Hepatocyte (in vitro differentiated cells): ENCODE results near the gene MRPL1. TPM values are rescaled to one million over a fixed set of nuclear protein-coding genes. Genes with fewer than 3 reads are reported as not detected.
"Not testable (repeated sequence)": the region's sequence is repeated elsewhere in the genome, so short reads cannot be mapped to it uniquely, and the experiment has no call there.

Experiments
- DNase-seq: peaks from one replicate; pipeline ENCODE4 v3.0.0-alpha.2; 2016; ENCODE audit warnings: low spot score
- H2AFZ ChIP-seq: fragments of 200-600 bp; sonication (generic); 2 replicates; pipeline ENCODE4 v1.6.0; 2016; ENCODE audit warnings: antibody characterized with exemption, mild to moderate bottlenecking
- H3K27ac ChIP-seq: fragments of 200-600 bp; sonication (generic); 2 replicates; pipeline ENCODE4 v1.5.1; 2016; ENCODE audit warnings: mild to moderate bottlenecking
- H3K27me3 ChIP-seq: fragments of 200-600 bp; sonication (generic); 2 replicates; pipeline ENCODE4 v1.6.1; 2016
- H3K36me3 ChIP-seq: fragments of 200-600 bp; sonication (generic); replicated peaks from 2 replicates; pipeline ENCODE4 v1.5.1; 2016; ENCODE audit warnings: low read depth; ENCODE audit not compliant: insufficient read depth
- H3K4me1 ChIP-seq: fragments of 200-600 bp; sonication (generic); 2 replicates; pipeline ENCODE4 v1.5.1; 2016; ENCODE audit warnings: mild to moderate bottlenecking, moderate library complexity; ENCODE audit not compliant: insufficient read depth
- H3K4me2 ChIP-seq: fragments of 200-600 bp; sonication (generic); 2 replicates; pipeline ENCODE4 v1.6.0; 2016
- H3K4me3 ChIP-seq: fragments of 200-600 bp; sonication (generic); 2 replicates; pipeline ENCODE4 v1.5.1; 2016; ENCODE audit warnings: mild to moderate bottlenecking
- H3K79me2 ChIP-seq: fragments of 200-600 bp; sonication (generic); 2 replicates; pipeline ENCODE4 v1.6.0; 2017; ENCODE audit warnings: mild to moderate bottlenecking
- H3K9me2 ChIP-seq: fragments of 200-600 bp; sonication (generic); replicated peaks from 2 replicates; pipeline ENCODE4 v1.6.0; 2017; ENCODE audit warnings: mild to moderate bottlenecking; ENCODE audit not compliant: insufficient read depth
- H3K9me3 ChIP-seq: fragments of 200-600 bp; sonication (generic); 2 replicates; pipeline ENCODE4 v1.5.1; 2016; ENCODE audit warnings: low read depth, mild to moderate bottlenecking
- H4K20me1 ChIP-seq: fragments of 200-600 bp; sonication (generic); 2 replicates; pipeline ENCODE4 v1.6.0; 2016; ENCODE audit warnings: mild to moderate bottlenecking; ENCODE audit not compliant: insufficient read depth, poor library complexity, severe bottlenecking
- CTCF ChIP-seq: fragments of 200-600 bp; sonication (generic); IDR thresholded peaks from 2 replicates; pipeline ENCODE4 v1.5.1; 2016; ENCODE audit warnings: antibody characterized with exemption, mild to moderate bottlenecking; ENCODE audit not compliant: poor library complexity
- EZH2 ChIP-seq: fragments of 200-600 bp; sonication (generic); IDR thresholded peaks from 2 replicates; pipeline ENCODE4 v1.6.1; 2016; ENCODE audit warnings: antibody characterized with exemption, mild to moderate bottlenecking, borderline replicate concordance
- EZH2phosphoT487 ChIP-seq: fragments of 200-600 bp; sonication (generic); IDR thresholded peaks from one replicate; pipeline ENCODE4 v1.6.1; 2018; ENCODE audit warnings: antibody characterized with exemption, mild to moderate bottlenecking, low read depth, moderate library complexity; ENCODE audit not compliant: unreplicated experiment, severe bottlenecking
- WGBS: methylation state at CpG from one replicate; pipeline ENCODE4 v1.1.6; 2016; ENCODE audit warnings: low lambda C conversion rate; ENCODE audit errors: missing lambda C conversion rate; 5-methylcytosine and 5-hydroxymethylcytosine counted together
- polyA plus RNA-seq: library from polyadenylated mRNA; unstranded; fragments of >200 nt; fragmentation: Nextera tagmentation; extraction: Ambion mirVana; gene quantifications from 2 replicates; pipeline ENCODE4 v1.2.1, GENCODE V29; 2016
- total RNA-seq: library from RNA; depleted of rRNA; stranded (reverse); fragments of >200 nt; gene quantifications from 2 replicates; pipeline ENCODE4 v1.2.3, GENCODE V29; 2014

The MRPL1 gene
- total and polyA plus RNA-seq, 2 experiments from 2014 or later = 19.6 to 27.2 TPM

GRCh38 chr4:77959566-77960338 is 97.1 kb downstream of the MRPL1 start:
- H3K79me2 ChIP-seq = no peaks in the 10 kb centered on the region
- no peaks in the 10 kb centered on the region for H3K9me3 ChIP-seq
- TF ChIP-seq EZH2phosphoT487 = no peak
- peak; percentile 79 for TF ChIP-seq CTCF
- TF ChIP-seq EZH2 = no peak
- no peaks in the 10 kb centered on the region for H4K20me1 ChIP-seq
- no peak overlapping the region for H2AFZ ChIP-seq
- DNase-seq = peak; percentile 70
- H3K27me3 ChIP-seq = no peaks in the 10 kb centered on the region
- H3K4me3 ChIP-seq = no peak overlapping the region
- no peaks in the 10 kb centered on the region for H3K36me3 ChIP-seq
- H3K27ac ChIP-seq = no peak overlapping the region
- peak overlapping the region; percentile 59 for H3K4me2 ChIP-seq
- no peaks in the 10 kb centered on the region for H3K9me2 ChIP-seq
- H3K4me1 ChIP-seq = peaks cover 4% of the 10 kb centered on the region
- WGBS = 52% methylated on average over 6 of the region's 6 CpGs

- H3K36me3 ChIP-seq = no peaks in the 10 kb centered on the region
- WGBS = 91% methylated on average over 5 of the region's 5 CpGs
- no peaks in the 10 kb centered on the region for H3K9me2 ChIP-seq
- no peaks in the 10 kb centered on the region for H4K20me1 ChIP-seq
- no peak overlapping the region for H3K4me3 ChIP-seq
- no peak overlapping the region for H3K4me2 ChIP-seq
- no peaks in the 10 kb centered on the region for H3K79me2 ChIP-seq
- no peaks in the 10 kb centered on the region for H3K9me3 ChIP-seq
- H2AFZ ChIP-seq = no peak overlapping the region
- no peak for TF ChIP-seq CTCF
- TF ChIP-seq EZH2phosphoT487 = no peak
- TF ChIP-seq EZH2 = no peak
- H3K4me1 ChIP-seq = peaks cover 4% of the 10 kb centered on the region
- no peak overlapping the region for H3K27ac ChIP-seq
- no peak for DNase-seq
- no peaks in the 10 kb centered on the region for H3K27me3 ChIP-seq
These were observed 97.7 kb downstream of the MRPL1 start for GRCh38 chr4:77960367-77960766.

- Histone ChIP-seq H3K79me2 (no peaks in the 10 kb centered on the region), H3K36me3 (no peaks in the 10 kb centered on the region), H3K27me3 (no peaks in the 10 kb centered on the region), H3K4me3 (no peak overlapping the region), H3K4me1 (peaks cover 4% of the 10 kb centered on the region), H3K27ac (no peak overlapping the region), H3K9me3 (no peaks in the 10 kb centered on the region), H2AFZ (no peak overlapping the region), H3K4me2 (no peak overlapping the region), H4K20me1 (no peaks in the 10 kb centered on the region), H3K9me2 (no peaks in the 10 kb centered on the region)
- WGBS = 90% methylated on average over 2 of the region's 2 CpGs
- TF ChIP-seq EZH2phosphoT487 = no peak
- TF ChIP-seq CTCF = no peak
- no peak for TF ChIP-seq EZH2
- DNase-seq = no peak
These were observed 100.4 kb downstream of the MRPL1 start for GRCh38 chr4:77963004-77963403.

- WGBS = 100% methylated on average over 1 of the region's 1 CpG
These were observed 111.0 kb downstream of the MRPL1 start for GRCh38 chr4:77973657-77974056.

GRCh38 chr4:77982900-77983540 is 120.4 kb downstream of the MRPL1 start:
- not testable (repeated sequence) for H3K9me3 ChIP-seq, H2AFZ ChIP-seq, H3K4me1 ChIP-seq, H4K20me1 ChIP-seq, H3K4me2 ChIP-seq, H3K4me3 ChIP-seq, H3K27ac ChIP-seq, H3K79me2 ChIP-seq, H3K36me3 ChIP-seq, H3K27me3 ChIP-seq, H3K9me2 ChIP-seq, DNase-seq
- 76% methylated on average over 6 of the region's 6 CpGs for WGBS

More at GRCh38 chr4:77973657-77974056, 111.0 kb downstream of the MRPL1 start:
- H3K36me3 ChIP-seq, H3K27ac ChIP-seq, H3K79me2 ChIP-seq, DNase-seq, H3K9me2 ChIP-seq, H3K4me2 ChIP-seq, H3K4me1 ChIP-seq, H4K20me1 ChIP-seq, H3K4me3 ChIP-seq, H2AFZ ChIP-seq, H3K27me3 ChIP-seq, H3K9me3 ChIP-seq: not testable (repeated sequence)
